A549 (cell line): ENCODE data around the gene SLC23A3.

Experiments used
- CEBPB ChIP-seq, 2 experiments: fragments of >200 bp in 1 of 2; sonication (Bioruptor Twin) in 1 of 2; formaldehyde crosslinking in 1 of 2; IDR thresholded peaks; 2 replicates each; pipeline ENCODE4 v1.6.1; 2012 to 2016
- CTCF ChIP-seq: fragments of >200 bp; sonication (Bioruptor Twin); formaldehyde crosslinking; IDR thresholded peaks from 3 replicates; pipeline ENCODE4 v1.5.1; 2016
- HDAC2 ChIP-seq: fragments of 200-600 bp; sonication (generic); IDR thresholded peaks from 2 replicates; pipeline ENCODE4 v1.6.1; 2016
- JUNB ChIP-seq: fragments of >200 bp; sonication (Bioruptor Twin); formaldehyde crosslinking; IDR thresholded peaks from 2 replicates; pipeline ENCODE4 v1.6.1; 2016
- PHF8 ChIP-seq: fragments of 200-600 bp; sonication (generic); IDR thresholded peaks from 2 replicates; pipeline ENCODE4 v1.6.1; 2016; ENCODE audit warnings: low read depth, mild to moderate bottlenecking, antibody characterized with exemption, moderate library complexity, borderline replicate concordance
- POLR2A ChIP-seq: IDR thresholded peaks from 2 replicates; pipeline ENCODE4 v1.6.1; 2012; ENCODE audit warnings: mild to moderate bottlenecking, low read length

- TF ChIP-seq CEBPB (IDR thresholded peaks at IDR 0.05): no peak
- TF ChIP-seq HDAC2: no peak
- no peak for TF ChIP-seq POLR2A
- TF ChIP-seq PHF8: no peak
- TF ChIP-seq CTCF: no peak
- TF ChIP-seq JUNB: no peak
These were observed 5.0 kb upstream of the SLC23A3 start for GRCh38 chr2:219174801-219175200.
